B cell (primary cell): ENCODE results near the gene DVL1. TPM values are rescaled to one million over a fixed set of nuclear protein-coding genes. Genes with fewer than 3 reads are reported as not detected.

ENCODE experiments used
- ATAC-seq: fragments of 200-7000 bp; cut with Tn5 transposase; one replicate; pipeline ENCODE4 v1.10.0; 2021; ENCODE audit warnings: low read depth, mild to moderate bottlenecking, moderate number of reproducible peaks, moderate library complexity
- CTCF ChIA-PET: fragments of 350-600 bp; sonication (Branson Sonifier 250); formaldehyde crosslinking; loops from one replicate; lab custom pipeline; 2021; ENCODE audit warnings: antibody characterized with exemption, inconsistent platforms; lab: Charles Lee
- POLR2A ChIA-PET: fragments of 350-600 bp; sonication (Branson Sonifier 250); formaldehyde crosslinking; loops from one replicate; lab custom pipeline; 2021; ENCODE audit warnings: antibody characterized with exemption; lab: Charles Lee
- DNase-seq: peaks from one replicate; pipeline ENCODE4 v3.0.0; 2013
- H2AFZ ChIP-seq: 2 replicates; pipeline ENCODE4 v1.6.1; 2012; ENCODE audit warnings: mild to moderate bottlenecking, low read depth, low read length; ENCODE audit not compliant: insufficient read depth, poor library complexity, severe bottlenecking
- H3K27ac ChIP-seq, 2 donors: 1 replicate in 1 of 2; 2 replicates in 1 of 2; pipeline ENCODE4 v1.5.1; 2012 to 2013; ENCODE audit warnings: low read length in 2 of 2, mild to moderate bottlenecking in 2 of 2, moderate library complexity in 1 of 2
- H3K27me3 ChIP-seq, 4 experiments: fragments of 200-600 bp in 1 of 4; sonication (generic) in 1 of 4; replicated peaks in 1 of 4; 1 replicate in 2 of 4; 2 replicates in 2 of 4; pipeline versions ENCODE4 v1.6.1 to v1.7.0; 2013 to 2016; ENCODE audit warnings: low read length in 3 of 4, mild to moderate bottlenecking in 2 of 4, mixed read lengths in 1 of 4, moderate library complexity in 1 of 4; ENCODE audit not compliant: insufficient read depth in 4 of 4, control insufficient read depth in 3 of 4; ENCODE audit errors: control extremely low read depth in 1 of 4
- H3K36me3 ChIP-seq, 2 experiments: replicated peaks in 1 of 2; 1 replicate in 1 of 2; 2 replicates in 1 of 2; pipeline versions ENCODE4 v1.6.1 to v1.7.1; 2013; ENCODE audit warnings: low read length in 1 of 2; ENCODE audit not compliant: insufficient read depth in 2 of 2, control insufficient read depth in 1 of 2; ENCODE audit errors: control extremely low read depth in 1 of 2, extremely low read depth in 1 of 2
- H3K4me1 ChIP-seq, 2 donors: fragments of 200-600 bp in 1 of 2; sonication (generic) in 1 of 2; 1 replicate in 1 of 2; 2 replicates in 1 of 2; pipeline versions ENCODE4 v1.5.1 to v1.6.1; 2013 to 2017; ENCODE audit warnings: low read length in 2 of 2; ENCODE audit not compliant: control insufficient read depth in 2 of 2, insufficient read depth in 2 of 2
- H3K4me2 ChIP-seq: replicated peaks from 2 replicates; pipeline ENCODE3; 2012; ENCODE audit warnings: mild to moderate bottlenecking, low read depth, low read length; ENCODE audit not compliant: poor library complexity, severe bottlenecking
- H3K4me3 ChIP-seq, 5 experiments: fragments of 200-600 bp in 1 of 5; sonication (generic) in 1 of 5; 1 replicate in 3 of 5; 2 replicates in 2 of 5; pipeline versions ENCODE4 v1.5.1 to v1.7.0; 2011 to 2016; ENCODE audit warnings: low read length in 4 of 5, mild to moderate bottlenecking in 4 of 5, low read depth in 2 of 5, control low read depth in 1 of 5, moderate library complexity in 1 of 5; ENCODE audit not compliant: insufficient read depth in 1 of 5; ENCODE audit errors: control extremely low read depth in 1 of 5, extremely low read depth in 1 of 5
- H3K79me2 ChIP-seq: fragments of 200-600 bp; sonication (generic); one replicate; pipeline ENCODE4 v1.6.0; 2016; ENCODE audit warnings: low read length; ENCODE audit not compliant: control insufficient read depth, insufficient read depth
- H3K9ac ChIP-seq: fragments of 200-600 bp; sonication (generic); 2 replicates; pipeline ENCODE4 v1.6.1; 2017; ENCODE audit warnings: mild to moderate bottlenecking, low read length, moderate library complexity
- H3K9me3 ChIP-seq, 3 donors: one replicate each; pipeline versions ENCODE4 v1.6.1 to v1.7.1; 2013; ENCODE audit warnings: low read length in 2 of 3; ENCODE audit not compliant: control insufficient read depth in 2 of 3, insufficient read depth in 1 of 3; ENCODE audit errors: control extremely low read depth in 1 of 3
- H4K20me1 ChIP-seq: 2 replicates; pipeline ENCODE4 v1.6.0; 2012; ENCODE audit warnings: mild to moderate bottlenecking, low read length; ENCODE audit not compliant: insufficient read depth, control insufficient read depth, poor library complexity, severe bottlenecking
- H3K27ac Mint-ChIP-seq: one replicate; pipeline ENCODE4 v1.8.0; 2021; ENCODE audit warnings: mixed read lengths
- H3K27me3 Mint-ChIP-seq: one replicate; pipeline ENCODE4 v1.8.0; 2021; ENCODE audit warnings: mixed read lengths
- H3K4me1 Mint-ChIP-seq: one replicate; pipeline ENCODE4 v1.8.0; 2021; ENCODE audit warnings: mixed read lengths
- H3K4me3 Mint-ChIP-seq: one replicate; pipeline ENCODE4 v1.8.0; 2021; ENCODE audit warnings: mixed read lengths
- H3K9me3 Mint-ChIP-seq: one replicate; pipeline ENCODE4 v1.8.0; 2022; ENCODE audit warnings: mixed read lengths; ENCODE audit not compliant: insufficient read depth
- CTCF ChIP-seq: fragments of 200-600 bp; IDR thresholded peaks from one replicate; pipeline ENCODE4 v1.8.0; 2022; ENCODE audit warnings: antibody characterized with exemption, mild to moderate bottlenecking
- EZH2 ChIP-seq: IDR thresholded peaks from 2 replicates; pipeline ENCODE4 v1.6.1; 2012; ENCODE audit warnings: borderline replicate concordance, low read depth, mild to moderate bottlenecking, moderate library complexity, low read length; ENCODE audit not compliant: insufficient read depth, poor library complexity, severe bottlenecking
- WGBS: methylation state at CpG from one replicate; pipeline ENCODE4 v1.1.5; 2013; ENCODE audit warnings: missing lambda C conversion rate; ENCODE audit not compliant: insufficient coverage; 5-methylcytosine and 5-hydroxymethylcytosine counted together
- intact Hi-C: fragments of 100-400 bp; cut with micrococcal nuclease; formaldehyde crosslinking; loops from one replicate; pipeline ENCODE4 v1.10.0; 2022
- polyA plus RNA-seq: library from polyadenylated mRNA; depleted of rRNA; stranded (reverse); fragments of >200 nt; gene quantifications from 2 replicates; pipeline ENCODE4 v1.2.3, GENCODE V29; 2012
- total RNA-seq, 2 donors: library from RNA; stranded (reverse); fragments of 120-200 nt in 1 of 2; gene quantifications; 1 replicate in 1 of 2; 2 replicates in 1 of 2; pipeline versions ENCODE4 v1.2.3 to v1.2.4, GENCODE V29; 2013 to 2022

DVL1 gene
- total and polyA plus RNA-seq, 2 donors (not counting 1 experiment from before 2014, with no cell fraction given), result 46.1 to 53.5 TPM

- intact Hi-C loops, result no loop called here
- no peak overlapping the region for H3K4me3 ChIP-seq
- peaks cover 30% of the 10 kb centered on the region for H3K79me2 ChIP-seq
- 94% methylated on average over 40 of the region's 40 CpGs for WGBS
- H2AFZ ChIP-seq, result no peak overlapping the region
- no peak overlapping the region for H3K27ac ChIP-seq
- Mint-ChIP-seq H3K27me3 (no peaks in the 10 kb centered on the region), H3K27ac (no peak overlapping the region), H3K9me3 (no peaks in the 10 kb centered on the region), H3K4me1 (peaks cover 25% of the 10 kb centered on the region), H3K4me3 (peak overlapping the region; percentile 34)
- DNase-seq, result no peak
- ATAC-seq, result no peak
- POLR2A ChIA-PET, result no interaction called here
- H3K4me1 ChIP-seq, result peaks cover 20 to 41% of the 10 kb centered on the region in 2 donors
- H3K9ac ChIP-seq, result no peak overlapping the region
- peaks cover 0 to 4% of the 10 kb centered on the region in 2 experiments for H3K36me3 ChIP-seq
- peaks cover 25% of the 10 kb centered on the region for H4K20me1 ChIP-seq
- CTCF ChIA-PET, result no interaction called here
- peaks cover 0 to 16% (median 0%) of the 10 kb centered on the region in 3 donors for H3K9me3 ChIP-seq
- no peaks in the 10 kb centered on the region for H3K27me3 ChIP-seq
- TF ChIP-seq CTCF (no peak), EZH2 (no peak)
- H3K4me2 ChIP-seq, result no peak overlapping the region
Observed at GRCh38 chr1:1327291-1327690, 21.9 kb downstream of the DVL1 start.

GRCh38 chr1:1326075-1326605 is 23.1 kb downstream of the DVL1 start:
- peaks cover 37% of the 10 kb centered on the region for H4K20me1 ChIP-seq
- peak overlapping the region; percentile 20 for H3K27ac Mint-ChIP-seq
- no peaks in the 10 kb centered on the region for H3K27me3 Mint-ChIP-seq
- ATAC-seq (no peak), DNase-seq (no peak)
- peak overlapping the region; percentile 99 for H3K4me2 ChIP-seq
- peaks cover 42% of the 10 kb centered on the region for H3K79me2 ChIP-seq
- no peaks in the 10 kb centered on the region for H3K9me3 Mint-ChIP-seq
- H3K9me3 ChIP-seq, result peaks cover 0 to 15% (median 0%) of the 10 kb centered on the region in 3 donors
- TF ChIP-seq EZH2 (no peak), CTCF (no peak)
- H3K9ac ChIP-seq, result peak overlapping the region; percentile 95
- H3K4me3 ChIP-seq, result no peak overlapping the region
- CTCF ChIA-PET, result no interaction called here
- H3K4me1 Mint-ChIP-seq, result peaks cover 33% of the 10 kb centered on the region
- no peaks in the 10 kb centered on the region for H3K27me3 ChIP-seq
- intact Hi-C loops, result no loop called here
- WGBS, result 92% methylated on average over 6 of the region's 8 CpGs
- POLR2A ChIA-PET, result interaction anchor here (0.5 kb wide), 1 partner anchor 292 kb away, joined by 11 read pairs; no protein-coding TSS in a partner anchor
- peak overlapping the region; percentile 76 for H3K4me3 Mint-ChIP-seq
- H3K27ac ChIP-seq, result no peak overlapping the region
- H3K36me3 ChIP-seq, result peaks cover 0 to 4% of the 10 kb centered on the region in 2 experiments
- H3K4me1 ChIP-seq, result peaks cover 20 to 44% of the 10 kb centered on the region in 2 donors
- no peak overlapping the region for H2AFZ ChIP-seq
